Measurements from ENCODE around the gene ZKSCAN3.

GRCh38 chr6:28399350-28400121, 49.8 kb downstream of the ZKSCAN3 start, which contains the start of gene ZSCAN12:
- TF ChIP-seq EZH2 (IDR thresholded peaks at IDR 0.05; ENCODE audit: low read depth, unreplicated experiment) (no peak), CTCF (conservative IDR thresholded peaks at IDR 0.05; ENCODE audit: low read depth in 2 of 2) (peak; percentile 56 to 62), POLR2AphosphoS5 (IDR thresholded peaks at IDR 0.05; ENCODE audit: low read depth) (peak; percentile 90), JUNB (IDR thresholded peaks at IDR 0.05; ENCODE audit: unreplicated experiment) (no peak)
